Ishikawa (cell line): Measurements from ENCODE around the gene FAM222A.

Experiments used
- CREB1 ChIP-seq: IDR thresholded peaks from 2 replicates; pipeline ENCODE4 v1.6.1; 2012; ENCODE audit warnings: low read depth
- EGR1 ChIP-seq: IDR thresholded peaks from 2 replicates; pipeline ENCODE4 v1.6.1; 2012
- EP300 ChIP-seq: IDR thresholded peaks from 2 replicates; pipeline ENCODE4 v1.6.1; 2012; ENCODE audit warnings: borderline replicate concordance
- FOXM1 ChIP-seq: IDR thresholded peaks from 2 replicates; pipeline ENCODE4 v1.6.1; 2012; ENCODE audit warnings: low read depth, borderline replicate concordance
- TAF1 ChIP-seq: IDR thresholded peaks from 2 replicates; pipeline ENCODE4 v1.6.1; 2012; ENCODE audit warnings: low read depth, mild to moderate bottlenecking
- TEAD4 ChIP-seq: IDR thresholded peaks from 2 replicates; pipeline ENCODE4 v1.6.1; 2012
- TF ChIP-seq, protein P1 (sequence below): IDR thresholded peaks from 2 replicates; pipeline ENCODE4 v1.6.1; 2012
- TF ChIP-seq, protein P2 (sequence below): IDR thresholded peaks from 2 replicates; pipeline ENCODE4 v1.6.1; 2012; ENCODE audit warnings: low read depth, mild to moderate bottlenecking

DNA sequence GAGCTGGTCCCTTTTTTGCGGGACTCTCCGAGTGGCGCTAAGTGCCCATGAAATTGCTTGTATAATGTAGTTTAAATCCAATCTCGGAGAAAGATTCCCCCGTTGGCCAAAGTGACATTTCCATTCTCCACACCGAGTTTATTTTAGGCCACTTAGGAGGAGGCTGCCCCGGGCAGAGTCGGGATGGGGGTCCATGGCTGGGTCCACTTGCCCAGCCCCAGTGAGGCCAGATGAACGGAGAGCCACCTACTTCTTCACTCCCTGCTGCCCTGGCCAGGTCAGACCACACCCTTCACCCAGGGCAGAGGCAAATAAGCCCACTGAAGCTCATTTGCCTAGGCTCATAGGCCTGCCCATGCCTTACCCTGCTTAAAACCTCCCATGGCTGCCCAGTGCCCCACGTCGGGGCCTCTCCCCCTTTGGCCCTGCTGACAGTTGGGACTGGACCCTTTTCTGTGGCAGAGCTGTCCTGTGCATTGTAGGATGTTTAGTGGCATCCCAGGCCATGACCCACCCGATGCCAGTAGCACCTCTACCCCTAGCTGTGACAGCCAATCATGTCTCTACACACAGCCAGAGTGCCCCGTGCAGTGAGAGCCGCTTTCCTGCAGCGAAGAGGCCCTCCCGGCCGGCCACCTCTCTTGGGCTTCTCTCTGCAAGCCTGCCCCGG, 51.3 kb downstream of the FAM222A start:
- TF ChIP-seq EGR1 (no peak), CREB1 (no peak), TAF1 (no peak), EP300 (no peak), FOXM1 (no peak), TEAD4 (no peak)
- TF ChIP-seq, protein P1, sequence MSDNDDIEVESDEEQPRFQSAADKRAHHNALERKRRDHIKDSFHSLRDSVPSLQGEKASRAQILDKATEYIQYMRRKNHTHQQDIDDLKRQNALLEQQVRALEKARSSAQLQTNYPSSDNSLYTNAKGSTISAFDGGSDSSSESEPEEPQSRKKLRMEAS = no peak
- TF ChIP-seq, protein P2, sequence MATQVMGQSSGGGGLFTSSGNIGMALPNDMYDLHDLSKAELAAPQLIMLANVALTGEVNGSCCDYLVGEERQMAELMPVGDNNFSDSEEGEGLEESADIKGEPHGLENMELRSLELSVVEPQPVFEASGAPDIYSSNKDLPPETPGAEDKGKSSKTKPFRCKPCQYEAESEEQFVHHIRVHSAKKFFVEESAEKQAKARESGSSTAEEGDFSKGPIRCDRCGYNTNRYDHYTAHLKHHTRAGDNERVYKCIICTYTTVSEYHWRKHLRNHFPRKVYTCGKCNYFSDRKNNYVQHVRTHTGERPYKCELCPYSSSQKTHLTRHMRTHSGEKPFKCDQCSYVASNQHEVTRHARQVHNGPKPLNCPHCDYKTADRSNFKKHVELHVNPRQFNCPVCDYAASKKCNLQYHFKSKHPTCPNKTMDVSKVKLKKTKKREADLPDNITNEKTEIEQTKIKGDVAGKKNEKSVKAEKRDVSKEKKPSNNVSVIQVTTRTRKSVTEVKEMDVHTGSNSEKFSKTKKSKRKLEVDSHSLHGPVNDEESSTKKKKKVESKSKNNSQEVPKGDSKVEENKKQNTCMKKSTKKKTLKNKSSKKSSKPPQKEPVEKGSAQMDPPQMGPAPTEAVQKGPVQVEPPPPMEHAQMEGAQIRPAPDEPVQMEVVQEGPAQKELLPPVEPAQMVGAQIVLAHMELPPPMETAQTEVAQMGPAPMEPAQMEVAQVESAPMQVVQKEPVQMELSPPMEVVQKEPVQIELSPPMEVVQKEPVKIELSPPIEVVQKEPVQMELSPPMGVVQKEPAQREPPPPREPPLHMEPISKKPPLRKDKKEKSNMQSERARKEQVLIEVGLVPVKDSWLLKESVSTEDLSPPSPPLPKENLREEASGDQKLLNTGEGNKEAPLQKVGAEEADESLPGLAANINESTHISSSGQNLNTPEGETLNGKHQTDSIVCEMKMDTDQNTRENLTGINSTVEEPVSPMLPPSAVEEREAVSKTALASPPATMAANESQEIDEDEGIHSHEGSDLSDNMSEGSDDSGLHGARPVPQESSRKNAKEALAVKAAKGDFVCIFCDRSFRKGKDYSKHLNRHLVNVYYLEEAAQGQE = no peak
